ENCODE measurements around the gene POU1F1.
"Not testable (repeated sequence)": the region's sequence is repeated elsewhere in the genome, so short reads cannot be mapped to it uniquely, and the experiment has no call there.

The POU1F1 gene, protein sequence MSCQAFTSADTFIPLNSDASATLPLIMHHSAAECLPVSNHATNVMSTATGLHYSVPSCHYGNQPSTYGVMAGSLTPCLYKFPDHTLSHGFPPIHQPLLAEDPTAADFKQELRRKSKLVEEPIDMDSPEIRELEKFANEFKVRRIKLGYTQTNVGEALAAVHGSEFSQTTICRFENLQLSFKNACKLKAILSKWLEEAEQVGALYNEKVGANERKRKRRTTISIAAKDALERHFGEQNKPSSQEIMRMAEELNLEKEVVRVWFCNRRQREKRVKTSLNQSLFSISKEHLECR

DNA sequence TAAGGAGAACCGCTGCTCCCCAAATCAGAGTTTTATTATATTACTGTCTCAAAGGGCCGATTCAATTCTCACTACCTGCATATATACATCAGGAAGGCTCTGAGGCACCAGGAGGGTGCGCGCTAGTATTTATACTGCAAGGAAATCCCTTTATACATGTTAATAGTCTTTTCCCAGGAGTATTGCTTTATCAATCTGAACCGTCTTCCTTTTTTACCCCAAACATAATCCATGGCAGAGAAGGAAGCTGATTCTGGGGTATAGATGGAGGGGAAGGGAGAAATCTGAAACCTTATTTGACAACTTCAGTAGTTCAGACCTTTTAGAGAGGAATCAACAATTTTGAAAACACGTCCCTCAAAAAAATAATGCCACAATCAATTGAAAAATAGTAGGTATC is at the start of gene POU1F1:
Gene POU1F1, minus strand, starts transcription at position 101 of the 400 bp plus-strand sequence. CDS start 122 bp downstream, outside the sequence.
- DNase-seq = no peak

DNA sequence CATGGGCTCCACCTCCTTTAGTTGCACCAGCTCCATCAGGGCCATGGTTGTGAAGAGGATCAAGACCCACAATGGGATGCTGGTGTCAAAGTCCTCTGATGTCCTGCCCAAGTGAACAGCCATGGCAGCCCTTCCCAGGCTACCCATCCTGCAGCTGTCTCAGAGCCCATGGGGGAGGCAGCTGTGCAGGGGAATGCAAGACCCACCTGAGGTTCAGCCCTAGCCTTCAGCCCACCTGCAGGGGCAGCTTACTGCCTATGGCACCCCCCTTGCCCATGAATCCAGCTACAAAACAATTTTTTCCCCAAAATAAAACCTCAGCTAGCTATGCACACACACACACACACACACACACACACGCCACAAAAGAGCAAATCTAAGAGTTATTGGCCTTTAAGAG is 48.2 kb upstream of the POU1F1 start:
- no peak for DNase-seq

DNA sequence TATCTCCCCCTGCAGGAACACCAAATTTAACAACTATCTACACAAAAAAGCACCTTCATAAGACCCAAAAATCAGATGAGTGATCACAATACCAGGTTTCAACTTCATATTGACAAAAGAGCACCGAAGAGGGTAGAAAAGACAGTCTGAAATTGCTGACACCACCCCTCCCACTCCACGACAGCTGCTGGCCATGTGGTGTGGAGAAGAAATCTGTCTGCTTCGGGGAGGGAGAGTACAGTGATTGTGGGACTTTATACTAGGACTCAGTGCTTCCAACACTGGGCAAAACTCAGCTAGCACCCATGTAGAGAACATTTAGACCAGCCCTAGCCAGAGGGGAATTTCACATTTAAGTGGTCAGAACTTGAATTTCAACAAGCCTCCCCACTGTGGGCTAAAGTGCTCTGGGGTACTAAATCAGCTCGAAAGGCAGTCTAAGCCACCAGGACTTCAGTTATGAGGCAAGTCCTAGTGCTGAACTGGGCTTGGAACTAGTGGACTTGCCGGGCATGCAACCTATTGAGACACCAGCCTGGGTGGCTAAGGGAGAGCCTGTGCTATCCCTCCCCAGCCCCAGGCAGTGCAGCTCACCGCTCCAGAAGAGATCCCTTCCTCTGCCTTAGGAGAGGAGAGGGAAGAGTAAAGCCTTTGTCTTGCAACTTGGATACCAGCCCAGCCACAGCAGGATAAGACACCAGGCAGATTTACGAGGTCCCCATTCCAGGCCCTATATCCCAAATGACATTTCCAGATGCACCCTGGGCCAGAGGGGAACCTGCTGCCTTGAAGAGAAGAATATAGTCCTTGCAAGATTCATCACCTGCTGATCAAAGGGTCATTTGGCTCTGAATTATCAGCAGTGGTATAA is 44.6 kb upstream of the POU1F1 start:
- DNase-seq = no peak

DNA sequence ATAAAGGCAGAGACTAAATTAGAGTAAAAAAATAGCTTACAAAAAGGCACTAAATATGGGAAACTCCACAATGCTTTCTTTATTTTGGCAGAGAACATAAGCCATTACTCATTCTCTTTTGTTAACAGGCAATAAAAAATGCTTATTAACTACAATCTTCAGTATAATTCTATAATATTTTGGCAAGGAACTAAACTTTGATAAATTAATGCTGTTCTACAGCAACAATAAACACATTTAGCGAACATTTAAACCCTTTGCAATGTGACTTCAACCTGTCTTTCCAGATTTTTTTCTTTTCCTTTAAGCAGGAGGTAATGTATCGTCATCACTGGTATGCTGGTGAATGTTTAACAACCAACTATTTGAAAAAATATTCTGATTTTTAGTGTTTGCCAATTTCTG is 42.2 kb upstream of the POU1F1 start:
- no peak for DNase-seq

DNA sequence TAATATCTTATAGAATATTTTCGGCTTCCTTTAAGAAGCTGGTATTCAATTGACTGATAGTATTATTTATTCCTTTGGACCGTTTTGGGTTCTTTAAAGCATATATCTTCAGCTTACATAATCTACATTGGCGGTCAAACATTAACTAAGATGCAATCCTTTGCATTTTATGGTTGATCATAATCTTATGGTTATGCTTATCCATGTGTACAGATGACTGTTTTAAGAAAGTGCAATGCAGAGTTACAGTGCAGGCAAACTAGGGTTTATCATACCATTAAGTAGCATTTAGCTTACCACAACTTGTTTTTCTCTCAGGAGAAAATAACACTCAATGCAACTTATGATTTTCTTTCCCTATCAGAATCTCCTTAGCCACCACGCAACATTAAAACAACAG is 41.4 kb upstream of the POU1F1 start:
- DNase-seq = no peak

DNA sequence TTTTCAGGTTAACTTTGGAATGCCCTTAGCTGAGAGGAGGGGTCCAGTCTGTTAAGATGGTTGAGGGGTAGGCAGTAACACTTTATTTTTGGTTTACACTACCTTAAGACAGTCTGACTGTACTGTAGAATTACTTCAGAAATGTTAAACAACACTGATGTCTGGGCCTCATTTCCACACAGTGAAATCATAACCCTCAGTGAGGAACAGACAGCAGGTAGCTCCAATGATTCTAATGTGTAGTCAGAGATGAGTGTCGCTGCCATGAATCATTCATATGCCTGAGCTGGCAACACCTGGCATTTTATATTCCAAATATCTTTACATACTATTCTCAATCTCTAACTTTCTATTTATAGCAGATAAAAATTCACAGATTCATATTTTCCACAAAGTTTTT is 37.3 kb upstream of the POU1F1 start:
- DNase-seq = no peak

DNA sequence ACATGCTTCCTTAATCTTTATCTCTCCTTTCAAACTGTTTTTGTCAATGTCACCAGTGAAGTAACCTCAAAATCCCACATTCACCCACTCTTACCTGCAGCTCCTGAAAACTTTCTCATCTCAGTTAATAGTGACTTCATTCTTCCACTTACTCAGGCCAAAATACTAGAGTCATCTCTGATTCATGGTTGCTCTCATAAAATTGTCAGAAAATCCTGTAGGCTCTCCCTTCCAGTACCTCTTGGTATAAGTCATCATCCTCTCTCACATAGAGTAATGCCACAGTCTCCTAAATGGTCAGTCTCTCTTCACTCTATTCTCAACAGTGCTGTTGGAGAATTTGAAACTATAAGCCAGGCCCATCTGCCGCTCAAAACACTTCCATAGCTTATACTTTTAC is 34.9 kb upstream of the POU1F1 start:
- no peak for DNase-seq

DNA sequence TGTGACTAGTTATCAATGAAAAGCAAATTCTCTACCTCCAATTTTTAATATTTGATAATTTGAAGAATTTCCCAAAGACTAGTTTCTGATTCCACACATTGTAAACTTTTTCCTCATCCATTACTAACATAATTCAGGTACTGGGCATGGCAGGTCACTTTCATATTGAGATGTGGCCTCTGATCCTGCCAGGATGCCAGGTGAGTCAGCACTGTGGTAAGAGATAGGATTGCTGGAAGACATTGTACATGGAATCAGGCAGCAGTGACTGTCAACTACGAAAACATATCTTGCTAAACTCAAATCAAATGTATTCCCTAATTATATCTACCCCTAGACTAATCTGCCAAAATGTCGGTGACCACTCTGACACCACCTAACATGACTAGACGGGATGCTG is 33.2 kb upstream of the POU1F1 start:
- no peak for DNase-seq

DNA sequence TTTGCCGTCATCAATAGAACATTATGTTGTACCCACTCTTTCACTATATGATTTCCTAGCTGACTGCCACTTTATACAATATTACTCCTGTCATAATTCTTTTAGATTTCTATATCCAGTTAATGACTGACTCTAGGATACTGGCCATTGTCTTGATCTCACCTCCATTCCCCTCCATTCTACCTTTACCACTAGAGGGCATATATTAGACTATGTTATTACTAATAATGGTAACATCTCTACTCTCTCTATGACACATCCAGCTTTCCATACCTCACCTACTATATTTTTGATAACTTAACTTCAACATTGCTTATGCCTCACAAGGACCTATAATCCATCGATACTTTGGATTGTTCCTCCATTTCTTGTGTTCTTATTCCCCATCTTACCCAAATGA is 31.4 kb upstream of the POU1F1 start:
- DNase-seq = no peak

DNA sequence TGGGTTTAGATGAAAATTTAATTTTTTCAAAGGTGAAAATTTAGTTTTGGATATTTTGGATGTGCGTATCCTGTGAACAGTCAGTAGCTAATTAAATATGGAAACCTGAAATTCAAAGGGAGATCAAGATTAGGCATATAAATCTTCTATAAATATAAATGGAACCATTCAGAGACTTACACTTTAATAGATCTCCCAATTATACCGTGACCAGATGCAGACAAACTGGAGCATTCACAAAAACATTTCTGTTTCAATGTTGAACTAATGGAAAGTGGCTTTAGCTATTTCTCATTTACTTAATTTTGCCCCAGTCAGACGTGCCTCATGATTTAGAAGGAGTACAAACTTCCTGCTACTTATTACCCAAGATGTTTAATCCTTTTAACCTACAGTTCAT is 29.1 kb upstream of the POU1F1 start:
- DNase-seq = no peak

DNA sequence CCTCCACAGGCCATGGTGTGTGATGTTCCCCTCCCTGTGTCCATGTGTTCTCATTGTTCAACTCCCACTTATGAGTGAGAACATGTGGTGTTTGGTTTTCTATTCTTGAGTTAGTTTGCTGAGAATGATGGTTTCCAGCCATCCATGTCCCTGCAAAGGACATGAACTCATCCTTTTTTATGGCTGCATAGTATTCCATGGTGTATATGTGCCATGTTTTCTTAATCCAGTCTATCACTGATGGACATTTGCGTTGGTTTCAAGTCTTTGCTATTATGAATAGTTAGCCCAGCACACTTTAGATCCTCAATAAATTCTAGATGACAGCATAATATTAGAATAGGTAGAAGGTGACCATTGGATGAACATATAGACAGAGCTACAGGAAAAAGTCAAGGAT is 28.6 kb upstream of the POU1F1 start:
- DNase-seq = not testable (repeated sequence)

DNA sequence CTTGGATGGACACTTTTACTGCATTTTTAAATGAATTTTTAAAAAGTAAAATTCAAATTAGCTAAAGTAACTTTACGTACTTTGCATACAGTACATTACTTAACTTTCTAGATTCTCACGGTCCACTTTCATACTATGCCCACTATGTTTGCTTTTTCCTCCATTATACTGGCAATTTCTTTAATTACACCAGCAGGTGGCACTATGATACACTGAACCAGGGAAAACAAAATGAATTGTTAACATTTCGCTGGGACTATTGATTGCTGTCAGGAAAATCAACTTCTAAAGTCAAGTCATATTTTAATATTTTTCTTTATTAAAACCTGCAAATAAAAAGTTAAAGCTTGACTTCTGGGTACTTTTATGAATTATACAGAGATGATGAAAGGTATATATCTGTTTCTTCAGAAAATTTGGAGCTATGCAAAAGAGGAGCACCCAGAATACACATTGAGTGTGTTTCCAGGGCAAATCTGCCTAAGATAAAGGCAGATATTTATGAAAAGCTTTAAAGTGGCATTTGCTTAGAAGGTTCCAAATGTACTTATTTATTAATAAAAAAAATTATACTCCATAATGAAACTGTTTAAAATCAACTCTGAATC is 21.8 kb upstream of the POU1F1 start:
- DNase-seq = peak; percentile 72

DNA sequence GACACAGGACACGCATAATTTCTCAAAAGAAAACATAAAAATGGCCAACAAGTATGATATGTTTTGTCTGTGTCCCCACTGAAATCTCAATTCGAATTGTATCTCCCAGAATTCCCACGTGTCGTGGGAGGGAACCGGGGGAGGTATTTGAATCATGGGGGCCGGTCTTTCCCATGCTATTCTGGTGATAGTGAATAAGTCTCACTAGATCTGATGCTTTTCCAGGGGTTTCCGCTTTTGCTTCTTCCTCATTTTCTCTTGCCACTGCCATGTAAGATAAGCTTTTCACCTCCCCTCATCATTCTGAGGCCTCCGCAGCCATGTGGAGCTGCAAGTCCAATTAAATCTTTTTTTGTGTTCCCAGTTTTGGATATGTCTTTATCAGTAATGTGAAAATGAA is 12.1 kb upstream of the POU1F1 start:
- no peak for DNase-seq

DNA sequence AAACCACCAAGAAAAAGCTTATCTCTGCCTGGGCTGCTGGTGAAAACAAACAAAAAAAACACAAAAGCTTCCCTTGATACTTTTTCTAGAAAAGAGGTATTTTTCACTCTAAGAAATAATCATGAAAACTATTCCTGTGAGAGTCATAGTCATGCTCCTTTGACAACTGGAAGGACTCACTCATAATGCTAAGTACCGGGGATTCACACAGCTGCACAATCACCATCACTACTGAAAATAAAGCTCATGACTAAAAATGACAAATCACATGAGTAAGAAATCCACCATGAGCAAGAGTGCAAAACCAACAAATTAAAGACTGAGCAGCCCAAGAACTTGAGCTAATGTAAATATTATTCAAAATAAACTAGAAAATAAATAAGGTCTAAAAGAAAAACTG is 10.6 kb upstream of the POU1F1 start:
- DNase-seq = no peak

DNA sequence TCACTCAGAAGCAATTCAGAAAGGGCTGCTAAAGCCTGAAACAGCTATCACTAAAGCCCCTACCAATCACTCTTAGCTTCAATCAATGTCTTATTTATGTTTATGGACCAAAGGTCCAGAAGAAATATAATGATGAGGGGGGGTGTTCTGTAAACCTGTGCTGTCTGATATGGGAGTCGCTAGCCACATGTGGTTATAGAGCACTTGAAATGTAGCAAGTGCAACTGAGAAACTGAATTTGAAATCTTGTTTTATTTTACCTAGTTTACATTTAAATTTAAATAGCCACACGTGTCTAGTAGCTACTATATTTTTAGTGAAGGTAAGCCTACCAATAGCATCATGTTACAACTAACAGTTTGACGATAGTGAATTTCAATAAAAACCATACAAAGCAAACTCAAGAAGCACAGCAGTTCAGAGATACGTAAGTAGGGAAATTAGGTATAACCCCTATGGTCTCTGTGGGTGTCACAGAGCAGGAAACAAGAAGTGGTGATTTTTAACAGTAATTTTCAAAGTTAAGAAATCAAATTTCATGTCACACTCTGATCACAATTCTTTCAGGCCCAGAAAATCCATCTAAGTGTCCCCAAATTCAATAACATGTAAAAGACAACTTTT is 3.6 kb downstream of the POU1F1 start:
- no peak for DNase-seq

DNA sequence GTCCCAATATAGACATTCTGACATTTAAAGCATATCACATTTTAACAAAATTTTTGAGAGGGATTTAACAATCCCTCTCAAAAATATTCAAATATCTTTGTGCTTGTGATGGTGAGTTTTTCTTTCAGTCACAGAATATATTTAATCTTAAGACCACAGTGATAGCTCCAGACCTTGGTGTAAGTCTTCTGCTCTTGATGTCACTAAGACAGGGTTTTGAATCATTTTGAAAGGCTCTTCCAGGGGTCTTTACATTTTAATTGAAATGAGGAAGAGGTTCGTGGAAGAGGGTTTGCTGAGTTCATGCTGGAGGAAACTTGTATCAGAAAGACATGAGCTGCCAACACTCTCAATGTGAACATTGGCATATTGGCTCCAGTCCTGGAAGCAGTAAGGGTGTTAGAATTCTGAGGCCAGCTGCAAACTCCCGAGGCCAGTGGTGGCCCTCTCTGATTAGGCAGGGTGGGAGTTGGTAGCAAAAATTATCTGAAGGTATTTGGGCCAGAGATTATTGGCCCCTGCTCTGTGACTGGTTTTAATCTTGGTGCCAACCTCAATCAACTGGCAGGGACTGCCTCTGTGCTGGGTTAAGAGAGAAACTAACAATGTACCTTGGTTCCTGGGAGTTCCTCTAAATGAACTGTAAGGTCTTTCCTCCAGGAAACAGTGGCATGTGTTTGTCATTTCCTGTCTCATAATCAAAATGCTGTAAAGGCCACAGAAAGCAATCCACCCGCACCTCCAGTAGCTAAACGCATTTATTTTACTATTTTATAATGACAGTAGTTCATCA is 5.3 kb downstream of the POU1F1 start:
- DNase-seq = no peak

DNA sequence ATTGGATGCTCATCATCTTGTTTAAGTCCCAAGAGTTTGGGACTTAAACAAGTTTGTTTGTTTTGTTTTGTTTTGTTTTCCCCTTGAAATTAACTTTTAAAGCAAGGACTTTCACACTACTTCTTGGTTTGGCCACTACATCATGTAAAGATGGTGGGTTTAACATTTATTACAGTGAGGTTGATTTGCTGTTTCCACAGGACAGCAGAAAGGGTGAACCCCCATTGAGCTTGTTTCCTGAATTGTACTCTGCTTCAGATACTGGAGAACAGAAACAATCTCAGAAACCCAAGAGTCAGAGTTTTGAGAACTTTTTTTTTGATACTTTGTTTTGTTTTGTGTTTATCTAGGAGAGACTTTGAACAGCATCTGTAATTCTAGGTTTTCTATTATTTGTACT is 6.7 kb downstream of the POU1F1 start:
- no peak for DNase-seq

DNA sequence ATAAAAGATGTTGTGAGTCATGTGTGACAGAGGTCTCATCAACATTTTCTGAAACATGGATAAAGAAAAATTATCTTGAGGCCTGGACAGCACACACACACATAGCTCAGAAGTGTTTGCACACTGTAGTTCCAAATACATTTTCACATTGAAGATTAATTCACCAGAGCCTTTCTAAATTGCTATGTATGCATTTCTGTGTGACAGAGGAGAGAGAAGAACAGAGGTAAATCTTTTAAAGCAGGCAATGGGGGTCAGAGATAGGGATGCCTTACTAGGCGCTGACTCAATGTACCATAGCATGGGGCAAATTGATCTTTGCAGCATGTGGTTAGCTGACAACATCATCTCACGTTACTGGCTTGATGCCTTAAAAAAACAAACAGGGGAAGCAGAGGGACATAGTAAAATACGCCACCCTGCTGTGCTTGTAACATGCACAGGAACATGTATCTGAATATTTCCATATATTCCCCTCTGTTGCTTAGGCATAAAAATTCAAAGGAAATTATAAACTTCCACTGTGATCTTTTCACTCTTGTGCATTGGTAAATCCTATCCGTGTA is 7.7 kb downstream of the POU1F1 start:
- DNase-seq = no peak

DNA sequence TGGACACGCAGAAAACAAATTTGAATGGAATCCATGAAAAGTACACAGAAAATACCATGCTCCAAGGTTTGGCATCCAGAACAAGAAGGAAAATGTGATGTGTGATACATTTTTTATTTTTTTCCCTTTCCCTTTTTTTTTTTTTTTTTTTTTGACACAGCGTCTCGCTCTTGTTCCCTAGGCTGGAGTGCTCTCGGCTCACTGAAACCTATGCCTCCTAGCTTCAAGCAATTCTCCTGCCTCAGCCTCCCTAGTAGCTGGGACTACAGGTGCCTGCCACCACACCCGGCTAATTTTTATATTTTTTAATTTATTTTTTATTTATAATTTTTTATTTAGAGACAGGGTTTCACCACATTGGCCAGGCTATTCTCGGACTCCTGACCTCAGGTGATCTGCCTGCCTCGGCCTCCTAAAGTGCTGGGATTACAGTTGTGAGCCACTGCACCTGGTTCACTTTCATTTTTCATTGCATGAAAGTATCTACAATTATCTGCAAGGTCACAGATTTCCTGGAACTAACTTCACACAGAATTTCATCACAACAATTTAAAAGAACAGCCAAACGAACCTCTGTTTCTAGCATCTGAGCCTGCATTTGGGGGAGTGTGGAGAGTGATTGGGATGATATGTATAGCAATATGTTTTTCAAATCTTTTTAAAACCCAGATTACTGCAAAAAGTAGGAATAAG is 8.3 kb downstream of the POU1F1 start:
- no peak for DNase-seq

DNA sequence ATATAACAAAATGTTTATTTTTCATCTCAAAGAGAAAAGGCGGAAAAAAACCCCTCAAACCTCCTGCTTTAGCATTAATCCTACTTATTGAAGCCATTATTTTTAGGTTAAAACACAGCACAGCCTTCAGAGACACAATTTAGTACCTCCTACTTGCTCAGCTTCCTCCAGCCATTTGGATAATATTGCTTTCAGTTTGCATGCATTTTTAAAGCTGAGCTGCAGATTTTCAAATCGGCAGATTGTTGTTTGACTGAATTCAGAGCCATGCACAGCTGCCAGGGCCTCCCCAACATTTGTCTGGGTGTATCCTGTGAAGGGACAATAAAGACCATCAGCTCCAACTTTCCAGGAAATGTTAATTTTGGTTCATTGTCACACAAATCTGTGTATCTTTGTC is 14.5 kb downstream of the POU1F1 start:
- DNase-seq = no peak

DNA sequence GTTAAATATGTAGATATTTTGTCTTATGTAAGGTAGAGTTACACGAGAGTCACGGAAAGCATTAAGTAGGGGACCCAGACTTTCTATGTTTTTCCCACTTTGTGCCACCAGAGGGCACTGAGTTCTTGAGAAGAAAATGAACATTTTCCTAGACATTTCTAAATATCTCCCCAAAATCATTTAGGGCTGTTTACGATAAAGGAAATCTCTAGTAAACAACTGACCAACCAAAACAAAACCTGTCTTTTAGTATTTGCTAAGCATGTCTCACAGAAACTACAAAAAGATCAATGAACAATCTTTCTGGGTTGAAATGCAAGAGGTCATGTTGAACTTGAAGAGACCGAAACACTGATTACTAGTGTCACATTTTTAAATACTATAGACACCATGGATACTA is 16.1 kb downstream of the POU1F1 start:
- peak; percentile 81 for DNase-seq

DNA sequence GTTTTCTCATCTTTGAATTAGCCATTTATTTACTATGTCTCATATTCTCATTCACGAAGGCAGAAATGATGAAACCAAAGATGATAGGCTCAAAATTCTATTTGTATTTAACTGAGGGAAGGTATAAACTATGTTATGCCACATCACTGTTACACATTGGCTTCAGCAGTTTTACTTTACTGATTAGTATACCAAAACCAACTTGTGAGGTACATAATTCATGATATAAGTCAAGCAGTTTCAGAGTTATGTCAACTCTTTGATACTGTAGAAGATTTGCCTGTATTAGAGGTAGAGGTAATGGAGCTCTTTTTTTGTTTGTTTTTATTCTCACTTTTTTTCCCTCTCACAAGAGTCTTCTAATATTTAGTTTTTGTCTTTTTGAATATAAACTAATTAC is 26.4 kb downstream of the POU1F1 start:
- no peak for DNase-seq
